GM12892 (cell line): Measurements from ENCODE around the gene GRID1.

ENCODE experiments used
- POLR2AphosphoS5 ChIP-seq: IDR thresholded peaks from 2 replicates; pipeline ENCODE4 v1.6.1; 2011; ENCODE audit warnings: low read depth, low read length, control low read depth
- TAF1 ChIP-seq: IDR thresholded peaks from 2 replicates; pipeline ENCODE4 v1.6.1; 2011; ENCODE audit warnings: low read depth, mild to moderate bottlenecking, control low read depth, low read length, borderline replicate concordance

DNA sequence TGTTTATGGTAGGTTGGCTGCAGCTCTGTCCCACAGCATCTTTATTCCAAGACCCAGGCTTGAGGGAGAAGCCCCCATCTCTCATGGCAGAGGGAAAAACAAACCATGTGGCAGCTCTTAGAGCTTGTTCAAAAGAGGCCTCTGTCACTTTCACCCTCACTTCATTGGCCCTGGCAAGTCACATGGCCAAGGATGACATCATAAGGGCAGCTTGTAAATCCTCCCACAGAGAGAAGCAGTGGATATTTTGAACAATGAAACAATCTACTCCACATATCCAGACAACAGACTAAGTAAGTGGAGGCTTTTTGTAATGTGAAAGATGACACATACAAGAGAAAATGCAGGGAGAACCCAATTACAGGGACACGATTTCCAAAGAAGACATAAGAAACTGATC lies 108.1 kb downstream of the GRID1 start:
- TF ChIP-seq POLR2AphosphoS5 (no peak), TAF1 (no peak)
